SK-N-SH treated with all-trans-retinoic acid at 6 μM for 48 hours (cell line): ENCODE measurements around the gene SLC47A2.

Experiments
- ARNTL ChIP-seq: fragments of 450-650 bp; formaldehyde crosslinking; IDR thresholded peaks from 2 replicates; pipeline ENCODE4 v1.5.0; 2020; ENCODE audit warnings: low read depth, mild to moderate bottlenecking, moderate library complexity, borderline replicate concordance
- BACH2 ChIP-seq: fragments of 250-450 bp; sonication (Bioruptor Pico); IDR thresholded peaks from 2 replicates; pipeline ENCODE4 v1.9.0; 2021; ENCODE audit warnings: mild to moderate bottlenecking, borderline replicate concordance
- CREB5 ChIP-seq: fragments of 250-450 bp; sonication (Bioruptor Pico); IDR thresholded peaks from 2 replicates; pipeline ENCODE4 v1.5.1; 2020; ENCODE audit warnings: low read depth, mild to moderate bottlenecking, moderate library complexity
- PPARA ChIP-seq: fragments of 250-450 bp; sonication (Bioruptor Pico); IDR thresholded peaks from 2 replicates; pipeline ENCODE4 v1.5.0; 2020; ENCODE audit warnings: mild to moderate bottlenecking, borderline replicate concordance
- RARB ChIP-seq: fragments of 250-450 bp; sonication (Bioruptor Pico); IDR thresholded peaks from 2 replicates; pipeline ENCODE4 v1.8.0; 2021; ENCODE audit warnings: mild to moderate bottlenecking, moderate library complexity
- TCF4 ChIP-seq: fragments of 250-450 bp; sonication (Bioruptor Pico); IDR thresholded peaks from 2 replicates; pipeline ENCODE4 v1.8.0; 2021; ENCODE audit warnings: mild to moderate bottlenecking, moderate library complexity, borderline replicate concordance
- TOX ChIP-seq: fragments of 250-450 bp; sonication (Bioruptor Pico); IDR thresholded peaks from 2 replicates; pipeline ENCODE4 v1.8.0; 2021; ENCODE audit warnings: mild to moderate bottlenecking, moderate library complexity, borderline replicate concordance
- ZFP3 ChIP-seq: fragments of 250-450 bp; sonication (Bioruptor Pico); IDR thresholded peaks from 2 replicates; pipeline ENCODE4 v1.5.0; 2020; ENCODE audit warnings: mild to moderate bottlenecking, moderate library complexity
- ZNF565 ChIP-seq: fragments of 450-650 bp; formaldehyde crosslinking; conservative IDR thresholded peaks from 2 replicates; pipeline ENCODE4 v1.5.0; 2020; ENCODE audit warnings: low read depth, mild to moderate bottlenecking, moderate library complexity
- ZNF8 ChIP-seq: fragments of 450-650 bp; formaldehyde crosslinking; IDR thresholded peaks from 2 replicates; pipeline ENCODE4 v1.5.0; 2020; ENCODE audit warnings: mild to moderate bottlenecking, moderate library complexity
- TF ChIP-seq, protein P1 (sequence below): fragments of 250-450 bp; sonication (Bioruptor Pico); IDR thresholded peaks from 2 replicates; pipeline ENCODE4 v1.8.0; 2020; ENCODE audit warnings: mild to moderate bottlenecking, moderate library complexity, borderline replicate concordance
- TF ChIP-seq, protein P2 (sequence below): fragments of 250-450 bp; sonication (Bioruptor Pico); IDR thresholded peaks from 2 replicates; pipeline ENCODE4 v1.5.0; 2020; ENCODE audit warnings: mild to moderate bottlenecking, moderate library complexity

DNA sequence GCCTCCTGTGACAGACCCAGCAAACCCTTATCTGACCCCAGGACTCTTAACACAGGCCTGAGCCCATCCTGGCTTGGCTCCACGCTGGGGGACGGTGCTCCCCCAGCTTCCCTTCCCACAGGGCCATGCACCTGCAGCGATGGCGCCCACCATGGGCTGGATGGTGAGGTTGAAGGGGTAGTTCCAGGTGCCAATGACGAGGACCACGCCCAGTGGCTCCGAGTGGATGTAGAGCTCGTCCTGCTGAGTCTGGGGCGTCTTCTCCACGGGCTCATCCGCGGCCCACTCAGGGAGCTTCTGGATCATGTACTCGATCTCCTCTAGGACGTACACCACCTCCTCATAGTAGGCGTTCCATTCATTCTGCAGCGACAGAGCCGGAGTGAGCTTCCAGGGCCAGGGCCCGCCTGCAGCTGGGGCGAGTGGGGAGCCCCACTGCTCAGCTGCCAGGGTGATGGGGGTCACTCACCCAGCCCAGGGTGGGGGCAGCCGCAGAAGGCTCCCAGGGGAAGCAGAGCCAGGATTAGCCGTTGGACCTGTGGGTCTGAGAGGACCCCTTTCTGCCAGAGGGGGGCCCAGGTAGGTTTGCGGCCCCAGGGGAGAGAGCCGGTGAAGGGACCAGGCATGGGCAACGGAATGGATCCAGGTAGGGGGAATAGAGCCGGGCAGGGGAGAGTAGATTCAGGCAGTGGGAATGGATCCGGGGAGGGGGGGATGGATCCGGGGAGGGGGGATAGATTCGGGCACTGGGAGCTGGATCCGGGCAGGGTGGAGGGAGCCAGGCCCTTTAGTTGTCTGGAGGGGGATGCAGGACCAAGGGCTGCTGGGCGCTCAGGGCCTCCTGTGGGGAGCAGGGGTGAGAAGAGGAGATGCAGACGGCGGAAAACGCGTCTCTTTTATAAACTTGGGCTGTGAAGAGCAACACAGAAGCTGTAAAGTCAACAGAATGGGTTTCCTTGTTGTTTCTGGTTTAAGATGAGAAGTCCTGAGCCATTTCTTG is 27.0 kb upstream of the SLC47A2 start:
- no peak for TF ChIP-seq TCF4
- no peak for TF ChIP-seq RARB (CRISPR knock-in tag)
- no peak for TF ChIP-seq ZNF565 (CRISPR knock-in tag)
- TF ChIP-seq CREB5, result no peak
- TF ChIP-seq ZNF8, result no peak
- TF ChIP-seq, protein P1, sequence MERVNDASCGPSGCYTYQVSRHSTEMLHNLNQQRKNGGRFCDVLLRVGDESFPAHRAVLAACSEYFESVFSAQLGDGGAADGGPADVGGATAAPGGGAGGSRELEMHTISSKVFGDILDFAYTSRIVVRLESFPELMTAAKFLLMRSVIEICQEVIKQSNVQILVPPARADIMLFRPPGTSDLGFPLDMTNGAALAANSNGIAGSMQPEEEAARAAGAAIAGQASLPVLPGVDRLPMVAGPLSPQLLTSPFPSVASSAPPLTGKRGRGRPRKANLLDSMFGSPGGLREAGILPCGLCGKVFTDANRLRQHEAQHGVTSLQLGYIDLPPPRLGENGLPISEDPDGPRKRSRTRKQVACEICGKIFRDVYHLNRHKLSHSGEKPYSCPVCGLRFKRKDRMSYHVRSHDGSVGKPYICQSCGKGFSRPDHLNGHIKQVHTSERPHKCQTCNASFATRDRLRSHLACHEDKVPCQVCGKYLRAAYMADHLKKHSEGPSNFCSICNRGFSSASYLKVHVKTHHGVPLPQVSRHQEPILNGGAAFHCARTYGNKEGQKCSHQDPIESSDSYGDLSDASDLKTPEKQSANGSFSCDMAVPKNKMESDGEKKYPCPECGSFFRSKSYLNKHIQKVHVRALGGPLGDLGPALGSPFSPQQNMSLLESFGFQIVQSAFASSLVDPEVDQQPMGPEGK (CRISPR knock-in tag), result no peak
- no peak for TF ChIP-seq PPARA (CRISPR knock-in tag)
- TF ChIP-seq TOX, result no peak
- no peak for TF ChIP-seq ZFP3 (CRISPR knock-in tag)
- TF ChIP-seq, protein P2, sequence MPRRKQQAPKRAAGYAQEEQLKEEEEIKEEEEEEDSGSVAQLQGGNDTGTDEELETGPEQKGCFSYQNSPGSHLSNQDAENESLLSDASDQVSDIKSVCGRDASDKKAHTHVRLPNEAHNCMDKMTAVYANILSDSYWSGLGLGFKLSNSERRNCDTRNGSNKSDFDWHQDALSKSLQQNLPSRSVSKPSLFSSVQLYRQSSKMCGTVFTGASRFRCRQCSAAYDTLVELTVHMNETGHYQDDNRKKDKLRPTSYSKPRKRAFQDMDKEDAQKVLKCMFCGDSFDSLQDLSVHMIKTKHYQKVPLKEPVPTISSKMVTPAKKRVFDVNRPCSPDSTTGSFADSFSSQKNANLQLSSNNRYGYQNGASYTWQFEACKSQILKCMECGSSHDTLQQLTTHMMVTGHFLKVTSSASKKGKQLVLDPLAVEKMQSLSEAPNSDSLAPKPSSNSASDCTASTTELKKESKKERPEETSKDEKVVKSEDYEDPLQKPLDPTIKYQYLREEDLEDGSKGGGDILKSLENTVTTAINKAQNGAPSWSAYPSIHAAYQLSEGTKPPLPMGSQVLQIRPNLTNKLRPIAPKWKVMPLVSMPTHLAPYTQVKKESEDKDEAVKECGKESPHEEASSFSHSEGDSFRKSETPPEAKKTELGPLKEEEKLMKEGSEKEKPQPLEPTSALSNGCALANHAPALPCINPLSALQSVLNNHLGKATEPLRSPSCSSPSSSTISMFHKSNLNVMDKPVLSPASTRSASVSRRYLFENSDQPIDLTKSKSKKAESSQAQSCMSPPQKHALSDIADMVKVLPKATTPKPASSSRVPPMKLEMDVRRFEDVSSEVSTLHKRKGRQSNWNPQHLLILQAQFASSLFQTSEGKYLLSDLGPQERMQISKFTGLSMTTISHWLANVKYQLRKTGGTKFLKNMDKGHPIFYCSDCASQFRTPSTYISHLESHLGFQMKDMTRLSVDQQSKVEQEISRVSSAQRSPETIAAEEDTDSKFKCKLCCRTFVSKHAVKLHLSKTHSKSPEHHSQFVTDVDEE (CRISPR knock-in tag), result no peak
- TF ChIP-seq ARNTL, result no peak
- TF ChIP-seq BACH2 (CRISPR knock-in tag), result no peak
